ENCODE measurements around the gene TRPC5OS.

The TRPC5OS gene

DNA sequence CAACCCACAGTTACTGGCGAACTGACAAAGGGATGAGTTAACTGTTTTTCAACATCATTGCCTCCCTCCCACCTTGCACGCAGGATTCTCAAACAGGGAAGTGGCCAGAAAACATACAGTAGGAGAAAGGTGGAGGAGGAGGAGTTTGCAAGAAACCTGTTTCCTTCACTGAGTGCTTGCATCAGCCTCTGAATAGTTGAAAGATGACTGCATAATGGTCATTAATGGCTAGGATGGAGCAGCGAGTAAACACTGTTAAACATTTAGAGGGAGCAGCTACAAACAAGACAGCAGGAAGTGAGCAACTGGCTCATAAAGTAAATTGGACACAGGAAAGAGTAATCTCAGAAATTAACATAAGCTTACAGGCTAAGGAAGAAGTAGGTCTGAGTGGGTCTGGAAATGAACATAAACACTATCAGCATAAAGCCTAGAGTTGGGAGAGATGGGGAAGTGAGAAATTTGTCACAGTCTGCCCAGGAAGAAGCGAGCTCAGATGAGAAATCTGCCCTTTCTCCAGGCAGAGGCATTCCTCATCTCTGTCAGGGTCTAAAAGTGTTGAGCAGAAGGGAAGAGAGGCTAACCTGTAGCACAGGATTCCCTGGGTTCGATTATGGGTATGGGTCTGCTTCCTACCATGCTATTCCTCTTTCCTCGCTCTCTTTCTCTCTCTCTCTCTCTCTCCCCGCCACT, 38.6 kb downstream of the TRPC5OS start:
- no peak for DNase-seq

DNA sequence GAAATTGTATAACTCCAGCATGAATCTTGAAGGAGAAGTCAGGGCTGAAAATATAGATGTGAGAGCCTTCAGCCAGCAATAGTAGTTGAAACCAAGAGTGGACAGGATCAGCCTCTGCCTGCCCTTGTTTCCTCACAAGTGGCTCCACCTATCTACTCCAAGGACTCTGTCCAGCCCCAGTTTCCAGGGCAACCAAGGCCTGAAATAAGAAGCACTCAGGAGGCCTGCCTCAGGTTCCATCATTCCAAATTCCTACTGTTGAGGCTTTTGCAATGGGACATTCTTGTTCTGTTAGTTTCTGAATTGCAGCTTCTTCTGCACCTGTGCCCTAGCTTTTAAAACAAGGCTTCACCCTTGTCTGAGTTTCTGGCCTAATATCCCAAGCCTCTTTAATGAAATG, 41.6 kb downstream of the TRPC5OS start:
- DNase-seq: no peak

- no peak for DNase-seq
These were observed 52.5 kb downstream of the TRPC5OS start for GRCh38 chrX:111928456-111928855.

Data from NCI-H1694 treated with DMSO at 0.1 percent for 48 hours (cell line).